Stimulated activated CD4-positive, alpha-beta T cell treated with anti-CD3 and anti-CD28 coated beads, TNF-alpha, amount 100 ng/mL, for 24 hours (primary cell): ENCODE results near the gene FBXL7.
"Not testable (repeated sequence)": the region's sequence is repeated elsewhere in the genome, so short reads cannot be mapped to it uniquely, and the experiment has no call there.

Experiments
- DNase-seq, 3 experiments: peaks; one replicate each; pipeline ENCODE4 v3.0.0-alpha.2; 2020; ENCODE audit warnings: low read depth in 3 of 3

FBXL7 gene

DNA sequence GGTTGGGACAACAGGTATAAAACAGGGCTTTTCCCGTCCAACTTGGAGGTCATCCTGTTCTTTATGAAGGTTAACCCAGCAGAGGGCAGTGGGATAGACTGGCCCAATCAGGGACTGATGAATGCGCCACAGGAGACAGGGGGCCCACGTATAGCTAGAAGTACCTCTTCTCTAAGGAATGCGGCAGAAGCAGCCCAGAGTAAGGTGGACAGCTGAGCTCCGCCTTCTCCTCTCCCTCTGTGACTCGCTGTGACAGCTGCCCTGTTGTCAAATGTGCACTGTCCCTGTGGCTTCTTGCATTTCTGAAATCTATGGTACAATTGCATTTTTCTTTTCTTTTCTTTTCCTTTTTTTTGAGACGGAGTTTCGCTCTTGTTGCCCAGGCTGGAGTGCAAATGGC, 306.6 kb downstream of the FBXL7 start:
- DNase-seq: no peak

DNA sequence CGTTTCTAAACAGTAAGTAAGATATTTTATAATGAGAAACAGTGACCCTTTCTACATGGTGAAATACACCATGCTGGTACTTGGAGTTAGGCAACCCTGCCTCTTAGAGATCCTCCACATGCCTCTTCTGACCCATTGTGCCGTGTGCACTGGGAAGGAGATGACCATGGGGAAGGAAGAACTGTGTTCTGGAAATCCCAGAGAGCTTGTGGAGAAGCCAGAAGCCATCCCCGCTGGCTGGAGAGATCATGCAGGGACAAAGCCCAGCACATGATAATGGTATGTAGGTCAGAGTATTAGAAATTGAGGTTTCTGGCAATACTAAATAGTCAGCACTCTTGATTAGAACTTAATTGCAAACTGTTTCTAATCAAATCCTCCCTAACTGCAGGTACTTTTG, 307.3 kb downstream of the FBXL7 start:
- no peak for DNase-seq

DNA sequence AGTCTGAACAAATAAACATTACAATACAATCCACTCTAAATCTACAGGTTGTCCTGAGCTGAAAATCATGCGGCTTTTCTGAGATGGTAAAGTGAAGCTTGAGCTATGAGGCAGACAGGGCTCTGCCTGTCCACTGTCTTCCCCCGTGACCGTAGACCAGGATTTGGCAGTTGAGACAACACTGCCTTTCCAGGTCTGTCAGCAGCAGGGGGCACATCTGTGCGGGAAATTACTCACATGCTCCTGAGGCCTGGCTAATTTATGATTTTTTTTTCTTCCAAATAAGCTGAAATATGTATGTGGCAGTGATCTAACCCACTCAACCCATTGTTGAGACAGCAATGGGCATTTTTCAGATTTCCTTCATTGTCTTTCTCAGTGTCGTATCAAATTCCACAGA, 307.9 kb downstream of the FBXL7 start:
- DNase-seq: no peak

- no peak for DNase-seq
Observed at GRCh38 chr5:15808577-15808976, 308.6 kb downstream of the FBXL7 start.

DNA sequence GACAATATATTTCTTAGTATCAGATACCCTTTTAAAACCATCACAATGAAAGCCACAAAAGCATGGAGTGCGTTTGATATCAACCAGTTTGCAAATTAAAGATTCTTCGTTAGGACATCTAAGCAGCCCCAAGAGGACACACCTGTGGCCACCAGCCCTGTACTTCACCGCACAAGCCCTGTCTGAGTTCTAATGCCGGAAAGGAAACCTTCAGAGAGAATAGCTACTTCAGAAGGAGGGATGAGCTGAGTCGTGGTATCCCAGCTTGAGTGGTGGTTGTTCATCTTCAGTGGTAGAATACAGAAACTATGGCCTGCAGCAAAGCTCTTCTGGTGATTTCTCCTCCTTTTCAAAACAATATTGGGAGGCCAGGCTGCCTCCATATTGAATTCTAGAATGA, 319.6 kb downstream of the FBXL7 start:
- no peak for DNase-seq

- no peak for DNase-seq
Observed at GRCh38 chr5:15821506-15821905, 321.5 kb downstream of the FBXL7 start.

DNA sequence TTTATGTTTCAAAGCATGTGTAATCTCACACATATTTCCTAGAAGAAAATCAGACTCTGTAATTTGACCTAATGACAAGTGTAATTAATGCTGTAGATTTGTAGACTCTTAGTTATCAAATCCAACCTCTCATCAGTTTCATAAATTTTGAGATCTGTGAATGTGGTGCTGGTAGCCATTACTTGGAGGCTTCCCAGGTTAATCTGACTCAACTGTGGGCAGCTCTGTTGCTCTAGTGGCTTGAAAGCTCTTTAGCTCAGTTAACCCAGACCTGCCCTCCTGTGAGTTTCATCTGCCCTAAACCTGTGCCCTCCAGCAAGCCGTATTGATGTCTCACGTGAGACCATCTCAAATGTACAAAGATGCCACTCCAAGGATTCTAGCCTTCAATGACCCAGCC, 323.4 kb downstream of the FBXL7 start:
- no peak for DNase-seq

- DNase-seq: no peak
Observed at GRCh38 chr5:15827741-15828140, 327.8 kb downstream of the FBXL7 start.

GRCh38 chr5:15831408-15831807, 331.4 kb downstream of the FBXL7 start:
- no peak for DNase-seq

- DNase-seq: no peak
Observed at GRCh38 chr5:15833365-15833764, 333.4 kb downstream of the FBXL7 start.

DNA sequence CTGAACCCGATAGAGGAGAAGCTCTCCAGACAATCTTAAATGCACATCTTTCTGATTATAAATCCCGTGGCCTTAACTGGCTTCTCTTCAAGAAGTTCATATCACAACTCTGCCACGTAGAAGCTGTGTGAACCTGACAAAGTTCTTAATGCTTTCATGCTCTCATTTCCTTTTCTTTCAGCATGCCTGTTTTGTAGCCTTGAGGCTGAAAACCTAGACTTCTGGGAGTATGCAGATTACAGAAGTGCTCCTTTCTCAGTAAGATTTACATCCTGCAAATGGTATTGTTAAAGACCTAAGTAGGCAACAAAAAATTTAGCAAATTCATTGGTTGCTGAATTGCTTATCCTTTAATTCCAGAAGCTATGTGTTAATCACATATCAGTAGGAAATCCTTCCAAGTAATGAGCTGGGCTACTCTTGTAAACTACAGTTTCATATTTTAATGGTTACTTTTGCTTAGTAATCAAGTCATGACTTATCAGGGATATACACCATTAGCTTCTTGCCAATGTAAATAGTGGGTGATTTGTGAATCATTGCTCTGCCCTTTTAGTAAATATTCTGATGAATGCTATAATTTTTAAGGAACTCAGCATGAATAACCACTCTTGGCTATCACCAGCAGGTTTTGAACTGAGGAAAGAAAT, 334.7 kb downstream of the FBXL7 start:
- DNase-seq: no peak

- DNase-seq: no peak
Observed at GRCh38 chr5:15835514-15835913, 335.5 kb downstream of the FBXL7 start.

GRCh38 chr5:15837551-15838289, 337.7 kb downstream of the FBXL7 start:
- no peak for DNase-seq

- no peak for DNase-seq
Observed at GRCh38 chr5:15844253-15844652, 344.3 kb downstream of the FBXL7 start.

GRCh38 chr5:15844871-15845270, 344.9 kb downstream of the FBXL7 start:
- no peak for DNase-seq

GRCh38 chr5:15850536-15850935, 350.6 kb downstream of the FBXL7 start:
- DNase-seq: no peak

- no peak for DNase-seq
Observed at GRCh38 chr5:15850939-15851341, 351.0 kb downstream of the FBXL7 start.

- no peak for DNase-seq
Observed at GRCh38 chr5:15852217-15852616, 352.2 kb downstream of the FBXL7 start.

DNA sequence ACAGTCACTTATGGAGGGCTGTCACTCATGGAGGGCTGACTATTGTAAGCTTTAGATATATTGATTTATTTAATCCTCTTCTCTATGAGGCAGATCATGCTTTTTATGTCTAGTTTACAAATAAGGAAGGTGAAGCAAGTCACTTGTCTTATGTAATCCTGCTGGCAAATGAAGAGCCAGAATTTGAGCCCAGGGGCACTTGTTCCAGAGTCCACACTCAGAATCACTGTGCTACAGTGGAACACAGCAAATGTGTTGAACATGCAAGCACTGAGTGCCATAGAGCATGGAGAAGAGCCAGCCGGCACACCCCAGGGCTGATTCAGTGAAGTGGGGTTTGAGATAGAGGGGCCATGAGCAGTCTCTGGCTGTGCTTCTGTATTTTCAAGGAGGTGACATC, 353.0 kb downstream of the FBXL7 start:
- no peak for DNase-seq

GRCh38 chr5:15858326-15858725, 358.3 kb downstream of the FBXL7 start:
- DNase-seq: no peak

DNA sequence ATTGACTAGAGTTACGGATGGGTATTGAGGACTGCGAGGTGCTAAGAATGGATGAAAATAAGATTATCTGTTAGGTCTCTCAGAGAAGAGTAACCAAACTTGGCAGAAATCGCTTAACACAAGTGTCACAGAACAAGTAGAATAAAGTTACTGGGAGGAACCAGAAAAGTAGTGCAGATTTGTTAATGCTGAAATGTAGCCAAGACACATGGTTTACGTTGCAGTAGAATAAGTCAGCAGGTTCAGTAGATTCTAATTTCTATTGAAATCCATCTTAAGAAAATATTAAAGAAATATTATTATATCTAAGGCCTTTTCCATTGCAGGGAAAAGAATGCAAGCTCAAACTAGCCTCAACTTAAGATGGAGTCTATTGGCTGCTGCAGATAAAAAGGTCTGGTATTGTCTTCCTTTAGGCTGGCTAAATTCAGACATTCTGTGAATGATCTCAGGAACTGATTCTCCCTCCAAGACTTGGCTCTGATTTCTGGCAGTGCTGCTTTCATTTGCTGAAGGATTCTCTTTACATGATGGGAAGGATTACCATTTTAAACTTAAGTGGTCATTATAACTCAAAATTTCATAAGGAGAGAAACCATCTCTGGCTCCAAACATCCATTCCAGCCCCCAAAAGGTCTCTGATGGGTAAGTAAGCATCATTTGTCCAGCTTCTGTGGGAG, 364.7 kb downstream of the FBXL7 start:
- no peak for DNase-seq

DNA sequence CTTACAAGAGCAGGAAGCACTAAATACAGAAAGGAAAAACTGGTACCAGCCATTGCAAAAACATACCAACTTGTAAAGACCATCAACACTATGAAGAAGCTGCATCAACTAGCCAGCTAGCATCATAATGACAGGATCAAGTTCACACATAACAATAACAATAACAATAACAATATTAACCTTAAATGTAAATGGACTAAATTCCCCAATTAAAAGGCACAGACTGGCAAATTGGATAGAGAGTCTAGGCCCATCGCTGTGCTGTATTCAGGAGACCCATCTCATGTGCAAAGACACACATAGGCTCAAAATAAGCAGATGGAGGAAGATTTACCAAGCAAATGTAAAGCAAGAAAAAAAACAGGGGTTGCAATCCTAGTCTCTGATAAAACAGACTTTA, 372.3 kb downstream of the FBXL7 start:
- not testable (repeated sequence) for DNase-seq

DNA sequence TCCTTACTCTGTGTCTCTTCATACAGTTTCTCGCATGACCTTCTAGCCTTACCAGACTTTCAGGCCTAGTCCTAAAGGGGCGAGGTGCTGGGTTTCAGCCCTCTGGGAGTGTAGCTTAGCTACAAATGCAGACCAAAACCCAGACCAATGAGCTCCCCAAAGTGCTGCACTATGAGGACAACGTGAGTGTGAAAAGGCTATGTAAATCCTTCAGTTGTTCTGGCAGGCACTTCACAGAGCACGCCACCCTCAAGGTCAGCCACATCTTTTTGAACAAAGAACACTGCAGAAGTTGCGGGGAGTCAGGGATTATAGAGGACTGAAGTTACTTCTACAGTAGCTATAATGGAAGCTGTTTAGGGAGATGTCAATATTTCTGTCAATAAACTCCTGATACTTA, 377.9 kb downstream of the FBXL7 start:
- DNase-seq: no peak
